GM11168 (cell line): ENCODE measurements around the gene PHYKPL.

Experiments used
- in situ Hi-C: fragments of 300-500 bp; cut with MboI; formaldehyde crosslinking; loops from one replicate; pipeline ENCODE4 v1.12.0; 2022; ENCODE audit warnings: low sequenced_read_pairs; ENCODE audit not compliant: unreplicated experiment

Gene PHYKPL

GRCh38 chr5:178227138-178227659 lies 5.4 kb downstream of the PHYKPL start:
- in situ Hi-C loops = no loop called here

- in situ Hi-C loops = no loop called here
These were observed 7.4 kb downstream of the PHYKPL start for GRCh38 chr5:178225174-178225573.

GRCh38 chr5:178224403-178224802 lies 8.2 kb downstream of the PHYKPL start:
- in situ Hi-C loops = no loop called here

- in situ Hi-C loops = no loop called here
These were observed 8.7 kb downstream of the PHYKPL start for GRCh38 chr5:178223828-178224335.

- in situ Hi-C loops = no loop called here
These were observed 9.3 kb downstream of the PHYKPL start for GRCh38 chr5:178223196-178223773.

GRCh38 chr5:178222292-178222691 lies 10.3 kb downstream of the PHYKPL start:
- in situ Hi-C loops = no loop called here

- in situ Hi-C loops = no loop called here
These were observed 10.7 kb downstream of the PHYKPL start for GRCh38 chr5:178221853-178222252.

- in situ Hi-C loops = no loop called here
These were observed 11.3 kb downstream of the PHYKPL start for GRCh38 chr5:178221282-178221681.

GRCh38 chr5:178218827-178219226 lies 13.8 kb downstream of the PHYKPL start:
- in situ Hi-C loops = no loop called here

GRCh38 chr5:178218237-178218776 lies 14.3 kb downstream of the PHYKPL start:
- in situ Hi-C loops = no loop called here

GRCh38 chr5:178216779-178217178 lies 15.8 kb downstream of the PHYKPL start:
- in situ Hi-C loops = no loop called here

- in situ Hi-C loops = no loop called here
These were observed 16.5 kb downstream of the PHYKPL start for GRCh38 chr5:178216088-178216534.

- in situ Hi-C loops = no loop called here
These were observed 17.2 kb downstream of the PHYKPL start for GRCh38 chr5:178215280-178216002.

GRCh38 chr5:178214160-178214803 lies 18.3 kb downstream of the PHYKPL start:
- in situ Hi-C loops = no loop called here

GRCh38 chr5:178213748-178214151 lies 18.9 kb downstream of the PHYKPL start:
- in situ Hi-C loops = no loop called here

- in situ Hi-C loops = no loop called here
These were observed 19.6 kb downstream of the PHYKPL start for GRCh38 chr5:178213003-178213461.

GRCh38 chr5:178212241-178213002 lies 20.2 kb downstream of the PHYKPL start:
- in situ Hi-C loops = no loop called here

GRCh38 chr5:178211095-178212048 lies 21.2 kb downstream of the PHYKPL start:
- in situ Hi-C loops = no loop called here

- in situ Hi-C loops = no loop called here
These were observed 21.9 kb downstream of the PHYKPL start for GRCh38 chr5:178210686-178211085.
